ENCODE data around the gene CEP295NL.
"Not testable (repeated sequence)": the region's sequence is repeated elsewhere in the genome, so short reads cannot be mapped to it uniquely, and the experiment has no call there.

The CEP295NL gene

GRCh38 chr17:78925662-78926555 is 22.9 kb upstream of the CEP295NL start:
- no peak for DNase-seq

- DNase-seq, result peak; percentile 81
These were observed 22.2 kb upstream of the CEP295NL start, which contains the start of gene TIMP2 for GRCh38 chr17:78925234-78925633. TIMP2 (minus strand) TSS chr17:78925387; CDS start chr17:78925088, 299 bp downstream.

- DNase-seq, result peak; percentile 12
These were observed 21.6 kb upstream of the CEP295NL start for GRCh38 chr17:78924481-78925151.

GRCh38 chr17:78923660-78924453 is 20.9 kb upstream of the CEP295NL start:
- peak; percentile 75 for DNase-seq

GRCh38 chr17:78922816-78923498 is 20.0 kb upstream of the CEP295NL start:
- no peak for DNase-seq

- DNase-seq, result no peak
These were observed 18.5 kb upstream of the CEP295NL start for GRCh38 chr17:78921437-78921971.

- no peak for DNase-seq
These were observed 17.5 kb upstream of the CEP295NL start for GRCh38 chr17:78920528-78920927.

- no peak for DNase-seq
These were observed 17.0 kb upstream of the CEP295NL start for GRCh38 chr17:78919861-78920450.

- DNase-seq, result no peak
These were observed 16.0 kb upstream of the CEP295NL start for GRCh38 chr17:78918979-78919378.

GRCh38 chr17:78917451-78918275 is 14.7 kb upstream of the CEP295NL start:
- DNase-seq, result no peak

GRCh38 chr17:78915872-78916632 is 13.1 kb upstream of the CEP295NL start:
- peak; percentile 17 for DNase-seq

- DNase-seq, result no peak
These were observed 10.1 kb upstream of the CEP295NL start for GRCh38 chr17:78913115-78913514.

- no peak for DNase-seq
These were observed 9.1 kb upstream of the CEP295NL start for GRCh38 chr17:78912082-78912481.

- not testable (repeated sequence) for DNase-seq
These were observed 8.5 kb upstream of the CEP295NL start for GRCh38 chr17:78911543-78911942.

- DNase-seq, result no peak
These were observed 7.7 kb upstream of the CEP295NL start for GRCh38 chr17:78910497-78911284.

GRCh38 chr17:78908426-78908825 is 5.4 kb upstream of the CEP295NL start:
- DNase-seq, result no peak

- DNase-seq, result no peak
These were observed 2.5 kb upstream of the CEP295NL start for GRCh38 chr17:78905541-78905940.

GRCh38 chr17:78905116-78905515 is 2.1 kb upstream of the CEP295NL start:
- DNase-seq, result no peak

- DNase-seq, result no peak
These were observed 1.4 kb upstream of the CEP295NL start for GRCh38 chr17:78904371-78904770.

Measured in CD4-positive, alpha-beta T cell treated with Interleukin-6 for 4 hours (primary cell).